ENCODE data around the gene L3MBTL1. TPM values are rescaled to one million over a fixed set of nuclear protein-coding genes. Genes with fewer than 3 reads are reported as not detected.

L3MBTL1 gene
- total and polyA plus RNA-seq, 2 of the 4 experiments (the other 2 are of a cell fraction) = 2.2 to 4.5 TPM

- CTCF ChIA-PET = no interaction called here
- Histone ChIP-seq H2BK120ac (ENCODE audit: low read depth, low read length) (no peak overlapping the region), H2BK15ac (ENCODE audit: low read depth, low read length) (no peak overlapping the region), H4K20me1 (ENCODE audit: insufficient read depth, low read length) (no peaks in the 10 kb centered on the region), H4K91ac (ENCODE audit: insufficient read depth, low read depth, low read length) (no peak overlapping the region), H3K79me1 (ENCODE audit: low read depth in 1 of 2, low read length in 2 of 2) (no peaks in the 10 kb centered on the region), H3K9me3 (ENCODE audit: control insufficient read depth, insufficient read depth, low read length) (no peaks in the 10 kb centered on the region), H3K23ac (ENCODE audit: low read depth, low read length) (no peak overlapping the region), H3K9ac (ENCODE audit: low read depth, low read length) (no peak overlapping the region), H3K14ac (replicated peaks; ENCODE audit: low read depth, low read length) (no peak overlapping the region), H3K27ac (ENCODE audit: insufficient read depth, low read length) (no peak overlapping the region), H2BK5ac (ENCODE audit: low read depth, low read length, poor library complexity, severe bottlenecking) (no peak overlapping the region), H4K8ac (ENCODE audit: low read depth in 2 of 2, low read length in 2 of 2) (no peak overlapping the region), H3K27me3 (ENCODE audit: control insufficient read depth, insufficient read depth, low read length) (peaks cover 7% of the 10 kb centered on the region; the same call in 1 of the 2 replicates), H3K9me1 (ENCODE audit: insufficient read depth, low read length) (no peaks in the 10 kb centered on the region; the same call in 1 of the 2 replicates), H3K4me3 (ENCODE audit: insufficient read depth, low read depth, low read length) (no peak overlapping the region), H3K18ac (ENCODE audit: low read depth, low read length) (no peak overlapping the region), H3K4me1 (ENCODE audit: control insufficient read depth, insufficient read depth, low read length) (no peaks in the 10 kb centered on the region), H3K56ac (ENCODE audit: extremely low read depth, insufficient read depth, low read length) (no peak overlapping the region), H3K4ac (ENCODE audit: low read depth, low read length) (no peak overlapping the region), H3K4me2 (ENCODE audit: low read depth, low read length) (no peak overlapping the region), H2AK9ac (replicated peaks; ENCODE audit: low read depth, low read length, poor library complexity) (no peak overlapping the region), H2BK20ac (ENCODE audit: low read depth, low read length) (no peak overlapping the region), H3K36me3 (ENCODE audit: control insufficient read depth, insufficient read depth, low read length) (no peaks in the 10 kb centered on the region), H2AK5ac (ENCODE audit: low read depth, low read length) (no peak overlapping the region), H4K5ac (ENCODE audit: low read depth, low read length) (no peak overlapping the region), H2AFZ (replicated peaks; ENCODE audit: low read length, poor library complexity) (no peak overlapping the region)
- WGBS, 2 experiments (ENCODE audit: extremely low coverage in 2 of 2, insufficient read length in 1 of 2) = 78% methylated on average over 3 of the region's 7 CpGs; no CpG with 5 or more reads in 1 of the 2 experiments
- POLR2A ChIA-PET (ENCODE audit: unreplicated experiment) = no interaction called here
- in situ Hi-C loops (cut with MboI; ENCODE audit: low sequenced_read_pairs) = no loop called here
- no peak for ATAC-seq (ENCODE audit: low read depth)
- dilution Hi-C loops (cut with HindIII; ENCODE audit: low sequenced_read_pairs, unreplicated experiment) = no loop called here
- no peak for DNase-seq
- no peak for TF ChIP-seq CTCF (conservative IDR thresholded peaks at IDR 0.05; ENCODE audit: low read depth, low read length)
- no peak for TF ChIP-seq NFE2L2 (IDR thresholded peaks at IDR 0.05; ENCODE audit: low read depth, low read length)
- TF ChIP-seq SMC3 (IDR thresholded peaks at IDR 0.05; ENCODE audit: low read depth, low read length) = no peak
- no peak for TF ChIP-seq ELK1 (IDR thresholded peaks at IDR 0.05; ENCODE audit: borderline replicate concordance, low read depth, low read length)
- no peak for TF ChIP-seq RCOR1 (IDR thresholded peaks at IDR 0.05; ENCODE audit: insufficient replicate concordance, low read length)
- TF ChIP-seq CEBPB (IDR thresholded peaks at IDR 0.05; ENCODE audit: low read depth, low read length) = no peak
- TF ChIP-seq BHLHE40 (IDR thresholded peaks at IDR 0.05; ENCODE audit: low read depth, low read length) = no peak
- TF ChIP-seq MAZ (IDR thresholded peaks at IDR 0.05; ENCODE audit: borderline replicate concordance, low read depth, low read length) = no peak
- no peak for TF ChIP-seq MAFK (IDR thresholded peaks at IDR 0.05; ENCODE audit: low read depth, low read length)
- TF ChIP-seq MXI1 (IDR thresholded peaks at IDR 0.05; ENCODE audit: borderline replicate concordance, low read depth, low read length) = no peak
- no peak for TF ChIP-seq USF2 (IDR thresholded peaks at IDR 0.05; ENCODE audit: low read depth, low read length)
- TF ChIP-seq FOS (IDR thresholded peaks at IDR 0.05; ENCODE audit: low read depth, low read length) = no peak
- TF ChIP-seq RAD21 (IDR thresholded peaks at IDR 0.05; ENCODE audit: low read length) = no peak
- no peak for TF ChIP-seq RFX5 (IDR thresholded peaks at IDR 0.05; ENCODE audit: low read depth, low read length)
- no peak for TF ChIP-seq POLR2A (IDR thresholded peaks at IDR 0.05; ENCODE audit: low read depth, low read length)
- TF ChIP-seq CHD1 (IDR thresholded peaks at IDR 0.05; ENCODE audit: low read depth, low read length) = no peak
- no TSS peak for BruUV-seq (replicated peaks)
- intact Hi-C loops (cut with micrococcal nuclease) = no loop called here
These were observed 56.5 kb downstream of the L3MBTL1 start for GRCh38 chr20:43563991-43564390.

Data from IMR-90 (cell line).